NCI-H524 treated with DMSO at 0.1 percent for 48 hours (cell line): ENCODE measurements around the gene BICC1.

Source experiments
- DNase-seq: peaks from one replicate; lab custom pipeline; 2025; lab: John Stamatoyannopoulos, UW

BICC1 gene

GRCh38 chr10:58701405-58702135, 188.9 kb downstream of the BICC1 start:
- no peak for DNase-seq

GRCh38 chr10:58704226-58704625, 191.6 kb downstream of the BICC1 start:
- no peak for DNase-seq

DNA sequence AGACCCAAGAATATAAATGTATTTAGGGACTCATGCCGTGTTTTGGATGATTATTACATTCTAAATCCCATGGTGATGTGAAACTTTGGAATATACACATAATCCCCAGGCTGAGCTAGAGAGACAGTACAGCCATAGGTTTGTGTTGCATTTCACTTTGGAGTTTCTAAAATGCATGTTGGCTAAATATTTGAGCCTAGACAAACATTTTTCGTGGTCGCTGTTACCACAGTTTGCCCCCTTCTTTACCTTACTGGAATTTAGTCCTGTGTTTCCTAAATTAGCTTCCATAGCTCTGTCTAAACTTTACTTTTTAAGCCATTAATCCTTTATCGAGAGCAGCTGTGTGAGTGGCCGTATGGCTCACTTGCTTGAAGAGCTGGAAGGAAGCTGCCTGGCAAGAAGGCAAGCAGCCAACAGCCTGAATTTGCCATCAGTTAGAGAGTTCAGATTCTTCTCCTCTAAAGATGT, 192.0 kb downstream of the BICC1 start:
- DNase-seq = no peak

GRCh38 chr10:58706836-58707235, 194.2 kb downstream of the BICC1 start:
- no peak for DNase-seq

GRCh38 chr10:58712141-58712540, 199.5 kb downstream of the BICC1 start:
- no peak for DNase-seq

GRCh38 chr10:58712982-58713381, 200.3 kb downstream of the BICC1 start:
- no peak for DNase-seq

- DNase-seq = no peak
Observed at GRCh38 chr10:58714409-58714808, 201.7 kb downstream of the BICC1 start.

DNA sequence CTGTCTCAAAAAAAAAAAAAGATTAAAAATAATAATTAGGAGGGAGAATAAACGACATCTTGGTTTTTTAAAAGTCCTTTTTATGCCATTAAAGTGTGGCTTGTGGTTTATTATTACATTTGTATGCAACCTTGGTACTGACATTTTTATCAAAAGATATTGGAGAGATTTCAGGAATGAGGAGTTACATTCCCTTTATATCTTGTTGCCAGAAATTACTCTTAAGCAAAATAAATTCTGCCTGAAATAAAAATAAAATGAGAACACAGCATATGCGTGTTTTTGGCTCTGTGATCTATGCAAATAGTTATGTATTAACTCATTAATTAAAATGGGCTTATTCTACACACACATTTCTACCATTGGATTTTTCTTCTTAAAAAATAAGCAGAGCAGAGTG, 202.4 kb downstream of the BICC1 start:
- DNase-seq = no peak

GRCh38 chr10:58718596-58718995, 205.9 kb downstream of the BICC1 start:
- DNase-seq = no peak

DNA sequence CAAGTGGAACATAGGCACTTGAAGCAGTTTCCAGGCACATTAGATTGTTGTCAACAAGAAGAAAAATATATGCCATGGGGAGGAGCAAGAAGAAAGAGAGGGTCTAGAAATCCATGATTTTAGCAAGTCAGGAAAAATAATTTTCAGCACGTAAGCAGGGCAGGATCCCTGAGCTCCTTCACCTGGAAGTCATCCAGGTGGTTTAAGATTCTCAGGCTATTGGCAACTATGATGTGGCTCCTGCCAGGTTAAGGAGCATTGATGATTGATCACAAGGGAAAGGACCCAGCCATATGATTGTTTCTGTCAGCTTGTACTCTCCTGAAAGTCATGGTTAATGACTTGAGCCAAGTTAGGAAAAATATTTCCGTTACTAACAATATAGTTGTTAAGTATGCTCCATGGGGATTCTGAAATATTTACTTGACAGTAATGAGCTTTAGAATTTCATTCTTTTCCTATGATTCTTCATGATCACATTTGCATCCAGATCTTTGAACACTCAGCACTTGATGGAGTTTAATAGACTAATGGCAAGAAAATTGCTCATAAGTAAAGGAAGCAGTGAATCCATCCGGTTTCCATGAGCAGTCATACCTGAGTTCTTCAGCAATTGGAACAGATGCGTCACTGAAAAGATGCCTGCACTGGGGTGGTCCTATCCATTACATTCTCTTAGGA, 209.1 kb downstream of the BICC1 start:
- DNase-seq = no peak

DNA sequence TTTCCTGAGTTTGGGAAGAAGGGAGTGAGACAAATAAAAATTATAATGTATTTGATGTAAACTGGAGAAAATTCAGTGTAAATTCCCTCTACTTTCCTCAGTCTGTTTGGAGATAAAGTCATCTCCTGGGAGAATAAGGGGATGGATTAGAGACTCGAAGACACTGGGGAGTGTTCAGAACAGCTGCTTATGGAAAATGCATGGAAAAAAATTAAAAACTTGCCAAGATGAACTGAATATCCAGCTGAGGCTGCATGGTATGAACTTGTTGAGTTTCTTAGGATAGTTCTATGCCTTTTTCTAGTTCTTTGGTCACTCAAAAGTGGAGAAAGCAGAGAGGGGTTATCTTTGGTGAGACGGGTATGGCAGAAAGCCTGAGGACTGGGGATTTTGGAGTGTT, 210.5 kb downstream of the BICC1 start:
- no peak for DNase-seq

DNA sequence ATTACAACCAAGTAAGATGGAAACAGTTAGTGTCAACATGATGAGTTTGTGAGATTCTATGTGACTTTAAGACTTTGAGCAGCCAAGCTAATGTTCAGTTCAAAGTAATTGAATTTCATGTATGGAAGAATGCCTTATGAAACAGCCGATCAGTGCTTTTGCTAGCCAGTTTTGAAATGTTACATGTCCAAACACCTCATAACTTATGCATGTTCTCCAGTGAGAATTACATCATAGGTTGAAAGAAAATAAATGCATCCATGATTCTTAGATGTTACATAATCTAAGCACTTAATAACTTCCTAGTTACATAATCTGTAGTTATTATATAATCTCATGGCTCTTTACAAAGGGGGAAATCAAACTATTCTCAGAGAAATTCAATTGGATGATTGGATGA, 211.3 kb downstream of the BICC1 start:
- no peak for DNase-seq

GRCh38 chr10:58724781-58725180, 212.1 kb downstream of the BICC1 start:
- no peak for DNase-seq

- no peak for DNase-seq
Observed at GRCh38 chr10:58725901-58726300, 213.2 kb downstream of the BICC1 start.

- no peak for DNase-seq
Observed at GRCh38 chr10:58727633-58728032, 215.0 kb downstream of the BICC1 start.

DNA sequence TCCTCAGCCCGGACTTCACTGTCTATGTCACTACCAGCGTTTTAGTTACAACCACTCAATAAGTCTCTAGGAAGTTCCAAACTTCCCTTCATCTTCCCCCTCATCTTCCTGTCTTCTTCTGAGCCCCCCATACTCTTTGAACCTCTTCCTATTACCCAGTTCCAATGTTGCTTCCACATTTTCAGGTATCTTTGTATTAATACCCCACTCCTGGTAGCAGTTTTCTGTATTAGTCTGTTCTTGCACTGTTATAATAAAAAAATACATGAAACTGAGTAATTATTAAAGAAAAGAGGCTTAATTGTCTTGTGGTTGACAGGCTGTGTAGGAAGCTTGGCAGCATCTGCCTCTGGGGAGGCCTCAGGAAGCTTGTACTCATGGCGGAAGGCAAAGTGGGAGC, 218.6 kb downstream of the BICC1 start:
- DNase-seq = no peak

- DNase-seq = no peak
Observed at GRCh38 chr10:58733436-58733835, 220.8 kb downstream of the BICC1 start.

GRCh38 chr10:58734116-58734515, 221.4 kb downstream of the BICC1 start:
- DNase-seq = no peak

- no peak for DNase-seq
Observed at GRCh38 chr10:58734664-58735063, 222.0 kb downstream of the BICC1 start.

GRCh38 chr10:58735087-58735486, 222.4 kb downstream of the BICC1 start:
- DNase-seq = no peak

DNA sequence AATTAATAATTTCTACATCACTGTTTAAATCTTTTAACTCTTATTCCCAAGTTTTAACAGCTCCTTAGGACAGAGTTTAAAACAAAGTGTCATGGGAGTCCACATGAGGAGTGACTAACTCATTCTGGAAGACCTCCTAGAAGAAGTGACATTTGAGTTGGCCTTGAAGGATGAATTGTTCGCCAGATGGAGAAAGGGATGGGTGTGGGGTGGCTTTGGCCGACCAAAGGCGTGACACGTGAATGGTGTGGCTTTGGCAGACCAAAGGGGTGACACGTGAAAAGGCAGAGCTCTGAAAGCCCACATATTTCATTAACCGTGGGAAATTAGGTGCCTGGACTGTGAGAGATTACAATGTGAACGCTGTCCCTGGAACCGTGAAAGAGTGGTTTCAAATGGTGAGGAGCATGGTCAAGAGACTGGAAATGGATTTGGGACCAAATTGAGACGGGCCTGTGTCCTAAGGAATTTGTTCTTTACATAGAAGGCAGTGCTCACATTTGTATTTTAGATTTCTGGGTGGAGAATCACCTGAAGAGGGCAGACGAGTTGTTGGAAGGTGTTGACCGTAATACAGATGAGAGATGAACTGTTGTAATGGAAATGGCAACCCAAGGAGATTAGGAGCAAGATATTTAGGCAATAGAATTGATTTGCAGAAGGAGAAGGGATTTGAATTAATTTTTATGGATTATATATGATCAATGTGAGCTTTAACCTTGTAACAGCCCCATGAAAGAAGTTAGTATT, 228.1 kb downstream of the BICC1 start:
- DNase-seq = no peak

DNA sequence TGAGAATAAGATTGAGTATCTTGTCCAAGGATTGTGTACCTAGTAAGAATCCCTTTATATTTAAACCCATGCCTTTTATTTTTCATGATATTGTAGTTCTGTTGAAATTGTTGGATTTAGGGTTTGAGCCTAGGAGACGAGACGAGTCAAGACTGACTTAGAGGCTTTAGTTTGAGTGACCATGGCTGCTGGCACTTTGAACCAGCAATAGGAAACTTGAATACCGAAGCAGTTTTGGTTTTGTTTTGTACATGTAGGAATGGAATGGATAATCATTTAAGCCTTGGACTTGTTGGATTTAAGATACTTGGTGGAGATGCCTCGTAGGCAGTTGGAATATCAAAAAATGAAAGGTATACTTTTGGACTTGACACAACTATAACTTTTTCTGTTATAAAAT, 229.0 kb downstream of the BICC1 start:
- DNase-seq = no peak

DNA sequence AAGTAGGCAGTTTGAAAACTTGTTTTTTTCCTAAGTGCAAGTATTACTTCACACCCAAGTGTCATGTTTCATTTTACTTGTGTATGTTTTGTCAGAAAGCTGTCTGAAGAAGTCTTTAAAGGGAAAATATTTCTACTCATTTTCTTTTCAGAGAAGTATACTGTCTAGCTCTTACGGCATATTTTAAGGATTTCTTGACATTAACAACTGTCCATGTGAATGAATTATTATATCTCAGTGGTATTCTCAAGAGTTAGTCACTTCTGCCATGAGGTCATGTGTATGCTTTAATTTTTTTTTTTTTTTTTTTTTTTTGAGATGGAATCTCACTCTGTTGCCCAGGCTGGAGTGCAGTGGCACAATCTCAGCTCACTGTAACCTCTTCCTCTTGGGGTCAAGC, 229.5 kb downstream of the BICC1 start:
- DNase-seq = no peak
